ENCODE data around the gene CDK16.

The CDK16 gene

GRCh38 chrX:47226071-47226470 is 7.6 kb downstream of the CDK16 start:
- no peak for TF ChIP-seq CTCF (conservative IDR thresholded peaks at IDR 0.05; ENCODE audit: control insufficient read depth, insufficient read depth, low read depth, low read length)
- H3K4me3 ChIP-seq (ENCODE audit: control insufficient read depth, low read depth, low read length) = no peak overlapping the region
- no peak for DNase-seq (ENCODE audit: low read depth)

- DNase-seq (ENCODE audit: low read depth) = no peak
- H3K4me3 ChIP-seq (ENCODE audit: control insufficient read depth, low read depth, low read length) = no peak overlapping the region
- TF ChIP-seq CTCF (conservative IDR thresholded peaks at IDR 0.05; ENCODE audit: control insufficient read depth, insufficient read depth, low read depth, low read length) = no peak
Measured at GRCh38 chrX:47226531-47227333, 8.3 kb downstream of the CDK16 start.

GRCh38 chrX:47227334-47227583 is 8.8 kb downstream of the CDK16 start:
- no peak overlapping the region for H3K4me3 ChIP-seq (ENCODE audit: control insufficient read depth, low read depth, low read length)
- no peak for DNase-seq (ENCODE audit: low read depth)
- TF ChIP-seq CTCF (conservative IDR thresholded peaks at IDR 0.05; ENCODE audit: control insufficient read depth, insufficient read depth, low read depth, low read length) = no peak

GRCh38 chrX:47228550-47229270 is 10.2 kb downstream of the CDK16 start:
- H3K4me3 ChIP-seq (ENCODE audit: control insufficient read depth, low read depth, low read length) = no peak overlapping the region
- DNase-seq (ENCODE audit: low read depth) = no peak
- TF ChIP-seq CTCF (conservative IDR thresholded peaks at IDR 0.05; ENCODE audit: control insufficient read depth, insufficient read depth, low read depth, low read length) = no peak

- no peak for DNase-seq (ENCODE audit: low read depth)
- H3K4me3 ChIP-seq (ENCODE audit: control insufficient read depth, low read depth, low read length) = no peak overlapping the region
- TF ChIP-seq CTCF (conservative IDR thresholded peaks at IDR 0.05; ENCODE audit: control insufficient read depth, insufficient read depth, low read depth, low read length) = no peak
Measured at GRCh38 chrX:47229427-47229826, 10.9 kb downstream of the CDK16 start.

- no peak for TF ChIP-seq CTCF (conservative IDR thresholded peaks at IDR 0.05; ENCODE audit: control insufficient read depth, insufficient read depth, low read depth, low read length)
- no peak overlapping the region for H3K4me3 ChIP-seq (ENCODE audit: control insufficient read depth, low read depth, low read length)
- DNase-seq (ENCODE audit: low read depth) = no peak
Measured at GRCh38 chrX:47230136-47230868, 11.8 kb downstream of the CDK16 start.

All from fibroblast of mammary gland (primary cell).